T-helper 2 cell (primary cell): ENCODE results near the gene FAM24B.
"Not testable (repeated sequence)": the region's sequence is repeated elsewhere in the genome, so short reads cannot be mapped to it uniquely, and the experiment has no call there.

Source experiments
- DNase-seq, 5 experiments: peaks; one replicate each; pipeline versions ENCODE4 v3.0.0 to v3.0.0-alpha.2; 2012 to 2022

FAM24B gene

GRCh38 chr10:122858042-122858441 lies 21.3 kb downstream of the FAM24B start:
- not testable (repeated sequence) for DNase-seq

DNA sequence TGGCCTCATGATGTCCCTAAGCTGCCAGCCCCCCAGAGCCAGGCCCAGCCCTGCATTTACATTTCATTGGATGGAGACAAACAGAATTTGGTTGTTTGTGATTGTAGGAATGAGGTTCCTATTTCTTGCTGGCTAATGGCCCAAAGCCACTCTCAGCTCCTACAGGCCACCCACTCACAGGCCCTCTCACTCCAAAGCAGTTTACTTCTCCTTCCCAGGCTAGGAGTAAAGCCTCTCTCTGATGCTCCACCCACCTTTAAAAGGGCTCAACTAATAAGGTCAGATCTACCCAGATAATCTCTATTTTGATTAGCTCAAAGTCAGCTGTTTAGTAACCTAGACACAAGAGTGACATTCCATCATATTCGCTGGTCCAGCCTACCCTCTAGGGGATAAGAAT lies 22.5 kb downstream of the FAM24B start:
- DNase-seq, result no peak

- DNase-seq, result no peak
Observed at GRCh38 chr10:122855745-122856144, 23.6 kb downstream of the FAM24B start.

- DNase-seq, result no peak
Observed at GRCh38 chr10:122854648-122855047, 24.7 kb downstream of the FAM24B start.

GRCh38 chr10:122853665-122854313 lies 25.6 kb downstream of the FAM24B start:
- DNase-seq, result peak in 1 of 5 experiments; percentile 14

GRCh38 chr10:122852261-122852660 lies 27.1 kb downstream of the FAM24B start:
- no peak for DNase-seq

- DNase-seq, result no peak
Observed at GRCh38 chr10:122850705-122851640, 28.4 kb downstream of the FAM24B start.

- DNase-seq, result no peak
Observed at GRCh38 chr10:122849900-122850605, 29.3 kb downstream of the FAM24B start.

DNA sequence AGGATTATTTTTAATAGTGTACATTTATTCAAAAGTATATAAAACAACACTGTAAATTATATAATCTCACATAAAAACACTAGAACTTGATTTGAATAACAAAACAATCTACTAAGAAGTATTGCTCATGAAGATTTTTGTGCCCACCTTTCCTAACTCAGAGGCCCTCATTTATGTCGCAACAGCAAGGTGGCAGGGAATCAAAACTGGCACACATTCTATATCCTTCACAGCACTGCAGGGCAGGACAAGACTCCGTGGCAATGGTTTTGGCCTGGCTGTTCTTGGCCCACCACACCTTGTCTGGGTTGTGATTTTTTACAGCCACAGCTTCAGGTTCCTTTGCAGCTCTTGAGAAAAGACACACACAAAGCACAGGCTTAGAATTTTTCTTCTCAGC lies 30.3 kb downstream of the FAM24B start:
- no peak for DNase-seq

DNA sequence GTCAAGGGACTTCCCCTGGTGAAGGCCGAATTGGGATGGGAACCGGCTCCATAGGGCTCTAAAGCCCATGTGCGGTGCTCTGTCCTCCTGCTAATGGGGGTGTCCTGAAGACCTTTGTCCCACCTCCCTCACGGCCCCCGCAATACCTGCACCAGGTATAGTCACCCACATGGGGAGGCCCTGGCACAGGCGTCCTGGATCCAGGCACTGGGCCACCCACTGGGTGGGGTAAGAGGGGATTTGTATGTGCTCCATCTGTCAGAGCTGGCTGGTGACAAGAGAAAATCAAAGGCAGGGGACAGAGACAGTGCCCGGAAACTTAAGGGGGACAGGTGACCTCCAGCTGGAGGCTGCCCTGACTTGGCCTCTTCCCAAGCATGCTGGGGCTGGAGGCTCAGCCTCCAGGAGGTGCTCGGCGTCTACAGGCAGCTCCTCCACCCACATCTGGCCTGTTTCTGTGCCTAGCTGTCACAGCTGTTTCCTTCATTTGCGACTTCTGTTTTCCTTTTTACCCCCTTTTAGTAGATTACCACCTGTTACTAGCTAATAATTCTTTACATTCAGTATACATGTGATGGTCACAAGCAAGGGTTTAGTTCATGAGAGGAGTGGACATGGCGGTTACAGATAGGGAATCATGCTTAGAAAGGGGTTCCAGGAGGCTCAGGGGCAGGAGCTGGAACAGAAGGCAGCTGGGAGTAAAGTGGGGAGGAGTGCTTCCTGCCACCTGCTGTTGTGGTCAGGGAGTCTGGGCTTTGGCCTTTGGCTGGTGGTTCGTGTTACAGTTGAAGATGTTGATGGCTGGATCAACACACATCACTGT lies 31.4 kb downstream of the FAM24B start:
- DNase-seq, result no peak

- no peak for DNase-seq
Observed at GRCh38 chr10:122845783-122846332, 33.5 kb downstream of the FAM24B start, which contains the start of gene CUZD1. Gene CUZD1, minus strand, starts transcription at chr10:122845857. Its CDS starts 14 bp downstream, at chr10:122845843.

DNA sequence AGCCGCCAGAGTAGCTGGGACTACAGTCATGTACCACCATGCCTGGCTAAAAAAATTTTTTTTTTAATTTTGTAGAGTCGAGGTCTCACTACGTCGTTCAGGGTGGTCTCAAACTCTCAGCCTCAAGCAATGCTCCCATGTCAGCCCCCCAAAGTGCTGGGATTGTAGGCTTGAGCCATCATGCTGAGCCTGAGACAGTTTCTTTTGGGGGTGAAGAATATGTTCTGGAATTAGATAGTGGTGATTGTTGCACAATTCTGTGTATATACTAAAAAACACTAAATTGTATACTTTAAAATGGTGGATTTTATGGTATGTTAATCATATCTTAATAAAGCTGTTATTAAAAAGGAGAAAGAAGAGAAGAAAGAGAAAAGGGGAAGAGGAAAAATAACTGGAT lies 35.2 kb downstream of the FAM24B start:
- DNase-seq, result no peak

GRCh38 chr10:122841569-122841968 lies 37.8 kb downstream of the FAM24B start:
- DNase-seq, result no peak

GRCh38 chr10:122839505-122839904 lies 39.9 kb downstream of the FAM24B start:
- DNase-seq, result no peak

- no peak for DNase-seq
Observed at GRCh38 chr10:122838880-122839279, 40.5 kb downstream of the FAM24B start.

- no peak for DNase-seq
Observed at GRCh38 chr10:122835908-122836307, 43.5 kb downstream of the FAM24B start.

DNA sequence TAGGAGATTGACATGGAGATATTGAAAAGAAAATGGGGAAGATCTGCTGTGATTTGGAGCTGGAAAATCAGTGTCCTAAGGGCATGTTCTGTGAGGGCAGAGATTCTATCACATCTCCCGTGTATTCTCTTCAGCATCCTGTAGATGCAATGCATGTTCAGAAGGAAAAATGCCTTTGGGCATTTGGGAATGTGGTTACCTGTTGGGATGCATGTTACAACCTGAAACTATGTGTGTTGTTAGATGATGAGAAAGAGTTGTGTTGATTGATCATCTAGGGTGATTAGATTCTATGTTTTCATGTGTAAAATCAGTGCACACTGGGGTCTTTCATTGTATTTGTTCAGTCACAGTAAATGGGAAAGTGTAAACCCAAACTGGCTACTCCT lies 48.4 kb downstream of the FAM24B start:
- no peak for DNase-seq

DNA sequence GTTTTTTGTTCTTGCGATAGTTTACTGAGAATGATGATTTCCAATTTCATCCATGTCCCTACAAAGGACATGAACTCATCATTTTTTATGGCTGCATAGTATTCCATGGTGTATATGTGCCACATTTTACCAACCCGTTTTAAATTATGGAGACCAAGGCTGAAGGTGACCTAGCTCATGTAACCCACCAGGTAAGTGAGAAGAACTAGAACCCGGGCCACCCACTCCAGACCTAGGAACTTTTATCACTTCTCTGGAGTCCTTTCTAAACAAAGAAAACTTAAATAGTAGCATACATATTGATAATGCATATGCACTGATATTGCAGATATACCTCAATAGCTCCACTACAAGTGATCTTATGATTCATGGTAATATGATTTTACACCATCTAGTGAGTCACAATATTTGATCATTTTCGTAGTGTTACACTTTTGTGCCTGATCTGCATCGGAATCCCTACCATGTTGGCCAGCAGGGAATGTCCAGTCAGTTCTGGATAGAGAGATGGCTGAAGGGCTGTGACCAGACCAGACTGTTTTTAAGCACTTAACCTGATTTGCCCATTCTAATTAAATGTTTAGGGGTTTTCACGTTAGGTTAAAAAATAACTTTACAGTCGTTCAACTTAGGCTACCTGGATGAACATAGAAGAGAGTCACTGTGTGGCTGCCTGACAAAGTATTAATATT lies 49.0 kb downstream of the FAM24B start:
- no peak for DNase-seq

DNA sequence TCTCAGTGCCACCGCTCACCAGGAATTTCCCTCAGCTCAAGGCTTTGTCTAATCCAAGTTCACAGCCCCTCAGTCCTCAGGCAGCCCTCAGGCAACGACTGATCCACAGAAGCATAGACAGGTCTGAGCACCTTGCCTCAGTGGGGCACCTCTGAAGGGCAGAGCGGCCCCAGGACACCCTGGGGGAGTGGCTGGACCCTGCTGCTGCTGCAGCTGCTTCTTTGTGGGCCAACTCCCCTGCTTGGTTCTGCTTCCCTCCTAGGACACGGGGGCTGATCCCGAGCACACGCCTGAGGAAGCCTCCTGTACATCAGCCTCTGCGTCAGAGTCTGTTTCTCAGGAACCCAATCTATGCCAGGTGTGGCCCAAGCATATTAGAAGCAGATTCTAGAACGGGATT lies 49.9 kb downstream of the FAM24B start:
- no peak for DNase-seq

DNA sequence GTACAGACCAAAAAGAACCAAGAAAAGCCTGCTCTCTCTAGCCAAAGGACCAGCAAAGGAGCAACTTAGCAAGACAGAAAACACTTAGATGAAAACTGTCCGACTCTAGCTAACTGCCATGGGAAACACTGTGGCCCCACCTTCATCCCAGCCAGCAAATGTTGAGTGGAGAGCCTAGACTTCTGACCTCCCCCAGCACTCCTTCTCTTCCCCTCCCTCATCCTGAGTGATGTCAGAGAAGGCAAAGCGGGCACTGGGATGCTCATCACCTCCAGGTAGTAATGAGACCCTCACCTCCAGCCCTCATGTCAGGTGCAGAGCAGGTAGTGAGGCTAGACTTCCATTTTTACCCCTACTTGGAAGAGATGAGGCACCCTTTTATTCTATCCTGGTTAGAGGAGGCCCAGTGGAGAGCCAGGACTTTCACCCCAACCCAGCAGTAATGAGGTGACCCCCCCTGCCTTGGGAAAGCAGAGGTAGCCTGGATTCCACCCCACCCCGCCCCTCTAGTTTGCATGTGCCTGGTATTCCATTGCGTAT lies 50.6 kb downstream of the FAM24B start:
- no peak for DNase-seq

GRCh38 chr10:122827302-122827701 lies 52.1 kb downstream of the FAM24B start:
- no peak for DNase-seq
